GM12878 (cell line): ENCODE results near the gene DPF3. TPM values are rescaled to one million over a fixed set of nuclear protein-coding genes. Genes with fewer than 3 reads are reported as not detected.

Experiments
- ATAC-seq: fragments of 200-7000 bp; cut with Tn5 transposase; 3 replicates; pipeline ENCODE4 v1.9.1; 2020; ENCODE audit warnings: mild to moderate bottlenecking, moderate library complexity
- BruUV-seq: library from RNA; stranded (reverse); fragments of 400-500 nt; replicated peaks from 2 replicates; lab custom pipeline; 2021; lab: Mats Ljungman, UMichigan
- CTCF ChIA-PET: fragments of 300-600 bp; sonication (Branson Sonifier 250); formaldehyde crosslinking; extraction: SDS; loops from one replicate; lab custom pipeline; 2021; ENCODE audit warnings: inconsistent platforms; lab: Yijun Ruan, JAX
- POLR2A ChIA-PET: fragments of 350-600 bp; formaldehyde crosslinking; extraction: SDS; loops from one replicate; lab custom pipeline; 2021; ENCODE audit warnings: inconsistent platforms; lab: Charles Lee
- RAD21 ChIA-PET: fragments of 300-600 bp; sonication (Branson Sonifier 250); formaldehyde crosslinking; loops from one replicate; lab custom pipeline; 2023; ENCODE audit warnings: antibody characterized with exemption; ENCODE audit not compliant: unreplicated experiment; lab: Charles Lee
- SMC1A ChIA-PET: fragments of 300-600 bp; sonication (Branson Sonifier 250); formaldehyde crosslinking; loops from one replicate; lab custom pipeline; 2023; ENCODE audit not compliant: unreplicated experiment, uncharacterized antibody; lab: Charles Lee
- DNase-seq: peaks from one replicate; pipeline ENCODE4 v3.0.0-alpha.2; 2011; ENCODE audit warnings: low read depth, low spot score
- FAIRE-seq: peaks from 3 replicates; lab custom pipeline; 2011; peaks lifted over from hg19 to GRCh38; lab: Jason Lieb, UNC
- H2AFZ ChIP-seq: 2 replicates; pipeline ENCODE4 v1.6.0; 2011; ENCODE audit warnings: low read depth, low read length, control low read depth; ENCODE audit not compliant: control insufficient read depth
- H3K27ac ChIP-seq: 2 replicates; pipeline ENCODE4 v1.5.1; 2011; ENCODE audit warnings: control low read depth; ENCODE audit not compliant: control insufficient read depth, insufficient read depth
- H3K27me3 ChIP-seq, 2 experiments: replicated peaks in 1 of 2; 2 replicates each; pipeline versions ENCODE4 v1.6.0 to v1.6.1; 2011; ENCODE audit warnings: low read length in 1 of 2; ENCODE audit not compliant: control insufficient read depth in 2 of 2, insufficient read depth in 2 of 2
- H3K36me3 ChIP-seq, 2 experiments: 2 replicates each; pipeline ENCODE4 v1.5.1; 2011; ENCODE audit warnings: low read length in 1 of 2; ENCODE audit not compliant: control insufficient read depth in 2 of 2, insufficient read depth in 2 of 2
- H3K4me1 ChIP-seq: 2 replicates; pipeline ENCODE4 v1.6.1; 2011; ENCODE audit warnings: mild to moderate bottlenecking, low read length, moderate library complexity, mixed read lengths; ENCODE audit not compliant: control insufficient read depth, insufficient read depth
- H3K4me2 ChIP-seq: 2 replicates; pipeline ENCODE4 v1.6.0; 2011; ENCODE audit warnings: control low read depth; ENCODE audit not compliant: control insufficient read depth, insufficient read depth
- H3K4me3 ChIP-seq: fragments of 200-600 bp; sonication (generic); 2 replicates; pipeline ENCODE4 v1.5.1; 2016
- H3K79me2 ChIP-seq: 2 replicates; pipeline ENCODE4 v1.6.0; 2011; ENCODE audit warnings: low read length; ENCODE audit not compliant: control insufficient read depth, insufficient read depth
- H3K9ac ChIP-seq: 2 replicates; pipeline ENCODE4 v1.8.0; 2011; ENCODE audit warnings: low read length, control low read depth, mixed read lengths; ENCODE audit not compliant: control insufficient read depth, insufficient read depth
- H3K9me3 ChIP-seq: replicated peaks from 3 replicates; pipeline ENCODE4 v1.5.1; 2011; ENCODE audit warnings: mild to moderate bottlenecking, low read length; ENCODE audit not compliant: control insufficient read depth, insufficient read depth
- H4K20me1 ChIP-seq: 2 replicates; pipeline ENCODE4 v1.6.0; 2011; ENCODE audit not compliant: control insufficient read depth, insufficient read depth
- BCL11A ChIP-seq: IDR thresholded peaks from 2 replicates; pipeline ENCODE4 v1.6.1; 2011; ENCODE audit warnings: low read depth, low read length
- BMI1 ChIP-seq: fragments of 450-650 bp; IDR thresholded peaks from 2 replicates; pipeline ENCODE4 v1.6.1; 2016; ENCODE audit warnings: mild to moderate bottlenecking, moderate library complexity, borderline replicate concordance
- CBFB ChIP-seq: IDR thresholded peaks from 2 replicates; pipeline ENCODE4 v1.6.1; 2016; ENCODE audit warnings: antibody characterized with exemption, low read depth
- CBX3 ChIP-seq: fragments of 200-600 bp; sonication (generic); IDR thresholded peaks from 2 replicates; pipeline ENCODE4 v1.6.1; 2016; ENCODE audit warnings: low read depth, borderline replicate concordance
- CEBPB ChIP-seq, 2 experiments: fragments of 150-350 bp in 1 of 2; IDR thresholded peaks; 2 replicates each; pipeline ENCODE4 v1.6.1; 2012 to 2014; ENCODE audit warnings: low read depth in 2 of 2, low read length in 2 of 2, borderline replicate concordance in 1 of 2, inconsistent platforms in 1 of 2
- EED ChIP-seq: sonication (generic); IDR thresholded peaks from 2 replicates; pipeline ENCODE4 v1.6.1; 2016; ENCODE audit warnings: antibody characterized with exemption, low read depth
- EGR1 ChIP-seq, 2 experiments: IDR thresholded peaks; 1 replicate in 1 of 2; 2 replicates in 1 of 2; pipeline ENCODE4 v1.6.1; 2011 to 2012; ENCODE audit warnings: low read depth in 2 of 2, low read length in 2 of 2, borderline replicate concordance in 1 of 2, mild to moderate bottlenecking in 1 of 2, moderate library complexity in 1 of 2
- IRF3 ChIP-seq: fragments of 450-650 bp; IDR thresholded peaks from 2 replicates; pipeline ENCODE4 v1.6.1; 2014; ENCODE audit warnings: mild to moderate bottlenecking
- KAT2A ChIP-seq: conservative IDR thresholded peaks from 2 replicates; pipeline ENCODE4 v1.6.1; 2011; ENCODE audit warnings: low read depth, low read length; ENCODE audit not compliant: control insufficient read depth
- KDM1A ChIP-seq: fragments of 200-600 bp; sonication (generic); IDR thresholded peaks from 2 replicates; pipeline ENCODE4 v1.6.1; 2016; ENCODE audit warnings: borderline replicate concordance
- MTA3 ChIP-seq: IDR thresholded peaks from 2 replicates; pipeline ENCODE4 v1.6.1; 2012; ENCODE audit warnings: low read length, inconsistent platforms, borderline replicate concordance
- PML ChIP-seq: IDR thresholded peaks from 2 replicates; pipeline ENCODE4 v1.6.1; 2012; ENCODE audit warnings: low read length, inconsistent platforms
- RELA ChIP-seq: fragments of 450-650 bp; IDR thresholded peaks from 2 replicates; pipeline ENCODE4 v1.8.0; 2014; ENCODE audit warnings: borderline replicate concordance; ENCODE audit not compliant: partially characterized antibody
- STAT3 ChIP-seq: IDR thresholded peaks from 2 replicates; pipeline ENCODE4 v1.6.1; 2011; ENCODE audit warnings: low read depth, low read length, improper control_type of control experiment
- TAF1 ChIP-seq: IDR thresholded peaks from 2 replicates; pipeline ENCODE4 v1.6.1; 2011; ENCODE audit warnings: mild to moderate bottlenecking, low read depth, low read length, borderline replicate concordance
- ZNF274 ChIP-seq: IDR thresholded peaks from one replicate; pipeline ENCODE4 v1.8.0; 2011; ENCODE audit not compliant: insufficient read length, insufficient read depth
- ZZZ3 ChIP-seq: IDR thresholded peaks from 2 replicates; pipeline ENCODE4 v1.6.1; 2011; ENCODE audit warnings: low read depth; ENCODE audit not compliant: control insufficient read depth, insufficient read length
- WGBS: methylation state at CpG from one replicate; pipeline ENCODE4 v1.1.6; 2016; ENCODE audit warnings: low lambda C conversion rate; ENCODE audit not compliant: insufficient replicate concordance, insufficient coverage; ENCODE audit errors: missing lambda C conversion rate; 5-methylcytosine and 5-hydroxymethylcytosine counted together
- in situ Hi-C: fragments of 300-500 bp; cut with MboI; formaldehyde crosslinking; loops from 9 replicates; pipeline ENCODE4 v1.14.3; 2018; ENCODE audit warnings: mixed read lengths
- intact Hi-C: fragments of 100-400 bp; cut with micrococcal nuclease; formaldehyde crosslinking; loops from one replicate; pipeline ENCODE4 v1.14.2; 2022; ENCODE audit not compliant: unreplicated experiment
- polyA plus RNA-seq, 11 experiments: library from polyadenylated mRNA; depleted of rRNA in 4 of 11; unstranded in 6 of 11; stranded (reverse) in 5 of 11; fragments of >200 nt; fragmentation: Nextera tagmentation in 4 of 11; fragmentation: Illumina TruSeq in 1 of 11; extraction: Ambion mirVana in 4 of 11; extraction: Trizol in 1 of 11; gene quantifications; 1 replicate in 1 of 11; 2 replicates in 10 of 11; pipeline versions ENCODE4 v1.2.1 to v1.2.3, GENCODE V29; 2011 to 2016; ENCODE audit warnings: inconsistent platforms in 2 of 11, missing spikeins in 2 of 11, low read depth in 1 of 11
- total RNA-seq, 4 experiments: library from RNA; depleted of rRNA in 3 of 4; stranded (reverse); fragments of >200 nt in 3 of 4; fragmentation: Illumina TruSeq in 1 of 4; extraction: Trizol in 1 of 4; gene quantifications; 2 replicates each; pipeline versions ENCODE4 v1.2.1 to v1.2.3, GENCODE V29; 2013 to 2021
- TF ChIP-seq, protein P1 (sequence below): IDR thresholded peaks from 2 replicates; pipeline ENCODE4 v1.6.1; 2012; ENCODE audit warnings: low read length, inconsistent platforms
- TF ChIP-seq, protein P2 (sequence below): fragments of 450-650 bp; formaldehyde crosslinking; IDR thresholded peaks from 2 replicates; pipeline ENCODE4 v1.4.0; 2020; ENCODE audit warnings: mild to moderate bottlenecking, moderate library complexity

Gene DPF3
- total and polyA plus RNA-seq, 10 of the 15 experiments (the other 5 are each of a cell fraction or from before 2014, with no cell fraction given) = 0.69 to 8.0 (median 2.2) TPM

DNA sequence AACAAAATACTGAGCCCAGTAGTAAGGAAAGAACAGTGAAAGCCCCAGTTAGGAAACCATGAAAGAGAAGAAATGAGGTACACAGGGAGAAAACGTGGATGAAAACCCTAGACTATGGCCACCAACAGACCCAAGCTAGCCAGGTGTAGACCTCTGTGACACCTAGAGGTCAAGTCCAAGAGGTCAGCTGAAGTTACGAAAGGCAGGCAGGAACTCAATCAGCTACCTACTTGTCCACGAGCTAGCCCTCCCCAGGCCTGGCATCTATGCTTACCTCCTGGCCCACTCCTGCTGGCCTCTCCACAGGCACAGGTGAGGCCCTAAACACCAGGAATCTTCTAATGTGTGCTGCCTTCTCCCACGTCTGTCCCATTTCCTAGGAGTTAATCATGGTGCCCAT is 48.7 kb downstream of the DPF3 start:
- Histone ChIP-seq H3K4me1 (no peaks in the 10 kb centered on the region), H3K36me3 (no peaks in the 10 kb centered on the region), H4K20me1 (no peaks in the 10 kb centered on the region), H3K9me3 (no peaks in the 10 kb centered on the region), H2AFZ (no peak overlapping the region), H3K79me2 (no peaks in the 10 kb centered on the region), H3K27ac (no peak overlapping the region), H3K9ac (no peak overlapping the region), H3K4me3 (no peak overlapping the region), H3K27me3 (no peaks in the 10 kb centered on the region), H3K4me2 (no peak overlapping the region)
- no peak for TF ChIP-seq STAT3
- TF ChIP-seq BCL11A = no peak
- no peak for TF ChIP-seq IRF3
- no peak for TF ChIP-seq TAF1
- no peak for TF ChIP-seq PML
- TF ChIP-seq MTA3 = no peak
- no peak for TF ChIP-seq EGR1 (IDR thresholded peaks at IDR 0.05; ENCODE audit: borderline replicate concordance in 1 of 2, low read depth in 2 of 2, low read length in 2 of 2)
- TF ChIP-seq CEBPB (IDR thresholded peaks at IDR 0.05; ENCODE audit: borderline replicate concordance in 1 of 2, low read depth in 2 of 2, low read length in 2 of 2) = no peak
- TF ChIP-seq ZNF274 = no peak
- no peak for TF ChIP-seq KDM1A
- no peak for TF ChIP-seq CBX3
- no peak for TF ChIP-seq EED
- TF ChIP-seq, protein P1, sequence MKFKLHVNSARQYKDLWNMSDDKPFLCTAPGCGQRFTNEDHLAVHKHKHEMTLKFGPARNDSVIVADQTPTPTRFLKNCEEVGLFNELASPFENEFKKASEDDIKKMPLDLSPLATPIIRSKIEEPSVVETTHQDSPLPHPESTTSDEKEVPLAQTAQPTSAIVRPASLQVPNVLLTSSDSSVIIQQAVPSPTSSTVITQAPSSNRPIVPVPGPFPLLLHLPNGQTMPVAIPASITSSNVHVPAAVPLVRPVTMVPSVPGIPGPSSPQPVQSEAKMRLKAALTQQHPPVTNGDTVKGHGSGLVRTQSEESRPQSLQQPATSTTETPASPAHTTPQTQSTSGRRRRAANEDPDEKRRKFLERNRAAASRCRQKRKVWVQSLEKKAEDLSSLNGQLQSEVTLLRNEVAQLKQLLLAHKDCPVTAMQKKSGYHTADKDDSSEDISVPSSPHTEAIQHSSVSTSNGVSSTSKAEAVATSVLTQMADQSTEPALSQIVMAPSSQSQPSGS = no peak
- no peak for TF ChIP-seq RELA
- TF ChIP-seq, protein P2, sequence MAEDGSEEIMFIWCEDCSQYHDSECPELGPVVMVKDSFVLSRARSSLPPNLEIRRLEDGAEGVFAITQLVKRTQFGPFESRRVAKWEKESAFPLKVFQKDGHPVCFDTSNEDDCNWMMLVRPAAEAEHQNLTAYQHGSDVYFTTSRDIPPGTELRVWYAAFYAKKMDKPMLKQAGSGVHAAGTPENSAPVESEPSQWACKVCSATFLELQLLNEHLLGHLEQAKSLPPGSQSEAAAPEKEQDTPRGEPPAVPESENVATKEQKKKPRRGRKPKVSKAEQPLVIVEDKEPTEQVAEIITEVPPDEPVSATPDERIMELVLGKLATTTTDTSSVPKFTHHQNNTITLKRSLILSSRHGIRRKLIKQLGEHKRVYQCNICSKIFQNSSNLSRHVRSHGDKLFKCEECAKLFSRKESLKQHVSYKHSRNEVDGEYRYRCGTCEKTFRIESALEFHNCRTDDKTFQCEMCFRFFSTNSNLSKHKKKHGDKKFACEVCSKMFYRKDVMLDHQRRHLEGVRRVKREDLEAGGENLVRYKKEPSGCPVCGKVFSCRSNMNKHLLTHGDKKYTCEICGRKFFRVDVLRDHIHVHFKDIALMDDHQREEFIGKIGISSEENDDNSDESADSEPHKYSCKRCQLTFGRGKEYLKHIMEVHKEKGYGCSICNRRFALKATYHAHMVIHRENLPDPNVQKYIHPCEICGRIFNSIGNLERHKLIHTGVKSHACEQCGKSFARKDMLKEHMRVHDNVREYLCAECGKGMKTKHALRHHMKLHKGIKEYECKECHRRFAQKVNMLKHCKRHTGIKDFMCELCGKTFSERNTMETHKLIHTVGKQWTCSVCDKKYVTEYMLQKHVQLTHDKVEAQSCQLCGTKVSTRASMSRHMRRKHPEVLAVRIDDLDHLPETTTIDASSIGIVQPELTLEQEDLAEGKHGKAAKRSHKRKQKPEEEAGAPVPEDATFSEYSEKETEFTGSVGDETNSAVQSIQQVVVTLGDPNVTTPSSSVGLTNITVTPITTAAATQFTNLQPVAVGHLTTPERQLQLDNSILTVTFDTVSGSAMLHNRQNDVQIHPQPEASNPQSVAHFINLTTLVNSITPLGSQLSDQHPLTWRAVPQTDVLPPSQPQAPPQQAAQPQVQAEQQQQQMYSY (CRISPR knock-in tag) = no peak
- TF ChIP-seq BMI1 = no peak
- no peak for TF ChIP-seq CBFB
- no peak for TF ChIP-seq ZZZ3
- no peak for TF ChIP-seq KAT2A
- SMC1A ChIA-PET = no interaction called here
- CTCF ChIA-PET = no interaction called here
- ATAC-seq = no peak
- no peak for FAIRE-seq
- intact Hi-C loops (no loop called here), in situ Hi-C loops (no loop called here)
- BruUV-seq = no TSS peak
- DNase-seq = no peak
- RAD21 ChIA-PET = interaction anchor here (1.6 kb wide), 1 partner anchor 331 kb away, joined by 4 read pairs; no protein-coding TSS in a partner anchor
- WGBS = 24% methylated on average over 4 of the region's 4 CpGs
- POLR2A ChIA-PET = no interaction called here
